ENCODE results near the gene ISCA2.

GRCh38 chr14:74528406-74528805 is 34.8 kb downstream of the ISCA2 start:
- TF ChIP-seq CBFB (CRISPR knock-in tag; IDR thresholded peaks at IDR 0.05) (no peak), SETDB1 (IDR thresholded peaks at IDR 0.05; ENCODE audit: low read length) (no peak), CTCF (IDR thresholded peaks at IDR 0.05 in 2 of 3, conservative IDR thresholded peaks at IDR 0.05 in 1 of 3; ENCODE audit: insufficient read depth in 2 of 3, low read depth in 1 of 3, low read length in 3 of 3) (no peak)

Data from K562 (cell line).